ENCODE data around the gene HDAC9.
"Not testable (repeated sequence)": the region's sequence is repeated elsewhere in the genome, so short reads cannot be mapped to it uniquely, and the experiment has no call there.

HDAC9 gene

DNA sequence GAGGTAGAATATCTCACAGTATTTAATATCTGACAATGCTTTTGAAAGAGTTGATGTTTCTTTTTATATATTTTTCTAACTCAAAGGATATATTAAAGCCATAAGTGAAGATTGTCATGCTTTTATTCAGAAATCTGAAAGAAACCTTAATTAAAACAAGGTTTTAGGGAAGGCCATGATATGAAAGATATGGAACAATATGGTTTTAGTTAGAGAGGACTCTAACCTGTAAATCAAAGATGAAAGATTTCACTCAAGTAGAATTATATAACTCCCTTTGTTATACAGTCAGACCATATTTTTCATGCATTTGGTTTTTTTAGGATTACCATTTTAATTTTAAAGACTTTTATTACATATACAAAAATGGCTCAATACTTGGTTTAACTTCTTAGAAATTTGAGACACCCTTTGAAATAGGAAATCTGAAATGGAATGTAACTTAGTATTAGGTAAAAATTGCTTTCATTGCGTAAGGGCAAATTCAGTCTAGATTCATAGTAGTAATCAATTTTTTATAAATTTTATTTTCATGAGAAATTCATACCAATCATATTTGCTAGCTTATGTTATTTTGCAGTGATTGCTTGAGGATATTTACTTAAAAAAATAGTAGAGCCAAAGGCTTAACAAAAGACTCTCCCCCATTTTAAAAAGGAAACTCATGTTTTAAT, 502.1 kb downstream of the HDAC9 start:
- no peak for DNase-seq (ENCODE audit: low read depth in 1 of 2, low spot score in 1 of 2)

DNA sequence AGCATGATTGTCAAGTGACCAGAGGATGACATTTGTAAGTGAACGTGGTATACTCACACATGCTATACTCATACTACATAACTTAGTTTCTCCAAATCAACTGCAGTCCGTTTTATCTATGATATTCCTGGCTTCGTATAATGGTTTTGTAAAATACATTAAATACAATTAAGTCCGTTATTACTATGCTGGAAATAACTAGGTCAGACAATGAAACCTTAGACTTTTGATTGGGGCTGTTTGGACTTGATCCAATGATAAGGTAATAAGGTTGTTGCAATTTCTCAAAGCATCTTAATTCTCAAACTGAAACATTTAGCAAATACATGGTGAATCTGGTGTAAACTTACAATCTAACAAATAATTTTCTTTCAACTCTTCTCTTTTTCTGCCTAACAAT, 504.9 kb downstream of the HDAC9 start:
- DNase-seq (ENCODE audit: low read depth in 1 of 2, low spot score in 1 of 2), result no peak

DNA sequence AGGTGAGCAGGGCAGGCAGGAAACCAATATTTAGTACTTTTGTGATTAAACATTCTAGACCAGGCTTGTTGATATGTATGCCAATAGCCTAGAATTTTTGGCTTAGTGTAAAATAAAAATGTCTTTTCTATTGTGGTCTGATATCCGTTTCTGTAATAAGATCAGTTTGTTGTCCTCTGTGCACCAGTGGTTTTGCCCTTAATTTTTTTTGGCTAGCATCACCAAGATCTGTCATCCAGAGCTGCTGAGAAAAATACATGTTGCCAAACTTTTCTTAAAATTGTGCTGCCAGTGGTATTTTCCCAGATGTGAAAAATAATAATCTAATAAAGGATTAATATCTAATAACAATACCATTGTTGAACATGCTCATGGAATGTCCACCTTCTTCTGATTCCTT, 506.3 kb downstream of the HDAC9 start:
- no peak for DNase-seq (ENCODE audit: low read depth in 1 of 2, low spot score in 1 of 2)

DNA sequence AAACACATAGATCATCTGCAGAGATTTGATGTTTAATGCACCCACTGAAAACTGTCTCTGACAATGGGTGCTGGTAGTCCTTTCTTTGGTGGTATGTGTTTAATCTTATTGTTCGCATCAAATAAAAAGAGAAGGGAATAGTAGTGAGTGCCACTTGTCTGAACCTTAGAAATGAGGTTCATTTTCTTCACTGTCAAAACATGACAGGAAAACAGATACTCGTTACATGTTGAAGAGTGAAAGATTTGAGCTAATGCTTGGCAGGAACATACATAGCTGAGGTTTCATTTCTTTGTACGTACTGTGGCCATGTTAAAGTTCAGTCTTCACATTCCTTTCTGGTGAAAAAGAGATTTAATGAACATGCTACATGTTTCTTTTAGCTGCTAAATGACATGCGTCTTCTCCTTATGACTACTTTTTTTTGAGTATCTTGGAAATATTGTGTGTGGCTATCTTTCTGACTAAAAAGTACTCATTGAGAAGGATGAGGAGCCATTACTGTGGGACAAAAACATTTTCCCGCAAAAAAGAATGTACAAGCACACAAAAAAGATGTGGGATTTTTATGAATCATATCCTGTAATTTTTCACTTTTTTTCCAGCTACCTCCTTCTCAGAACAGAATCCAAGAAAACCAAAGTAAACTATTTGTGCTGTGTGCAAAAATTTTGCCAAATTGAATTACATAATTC, 513.8 kb downstream of the HDAC9 start:
- DNase-seq (ENCODE audit: low read depth in 1 of 2, low spot score in 1 of 2), result no peak

DNA sequence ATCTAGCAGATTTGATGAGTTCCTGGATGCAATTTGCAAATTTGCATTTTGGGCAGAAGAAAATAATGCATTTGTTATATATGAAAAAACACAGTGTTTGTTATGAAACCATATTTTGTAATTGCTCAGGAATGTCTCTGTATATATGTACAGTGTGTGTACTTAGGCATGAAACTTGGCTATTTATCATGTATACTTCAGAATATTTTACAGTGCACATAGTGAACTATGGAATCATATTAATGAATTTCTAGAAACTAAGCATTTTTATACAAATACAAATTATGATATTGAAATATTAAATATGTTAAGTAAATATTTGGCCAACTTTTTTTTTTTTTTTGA, 514.4 kb downstream of the HDAC9 start:
- DNase-seq (ENCODE audit: low read depth in 1 of 2, low spot score in 1 of 2), result no peak

DNA sequence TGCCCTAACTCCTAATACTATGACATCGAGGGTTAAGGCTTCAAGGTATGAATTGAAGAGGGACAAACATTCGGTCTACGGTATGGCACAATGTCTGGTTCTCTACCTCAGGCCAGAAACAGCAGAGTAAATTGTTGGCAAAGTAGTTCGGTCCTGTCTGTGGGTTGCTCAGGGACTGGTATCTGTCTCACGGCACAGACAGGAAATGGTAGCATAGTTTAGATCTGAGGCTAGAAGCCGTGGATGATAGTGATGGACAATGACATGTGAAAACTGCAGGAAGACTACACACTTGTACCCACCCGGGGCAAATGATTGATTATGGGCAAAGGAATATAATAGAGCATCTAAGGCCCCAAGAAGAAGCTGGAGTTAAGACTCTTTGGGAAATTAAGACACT, 515.7 kb downstream of the HDAC9 start:
- DNase-seq (ENCODE audit: low read depth in 1 of 2, low spot score in 1 of 2), result no peak

DNA sequence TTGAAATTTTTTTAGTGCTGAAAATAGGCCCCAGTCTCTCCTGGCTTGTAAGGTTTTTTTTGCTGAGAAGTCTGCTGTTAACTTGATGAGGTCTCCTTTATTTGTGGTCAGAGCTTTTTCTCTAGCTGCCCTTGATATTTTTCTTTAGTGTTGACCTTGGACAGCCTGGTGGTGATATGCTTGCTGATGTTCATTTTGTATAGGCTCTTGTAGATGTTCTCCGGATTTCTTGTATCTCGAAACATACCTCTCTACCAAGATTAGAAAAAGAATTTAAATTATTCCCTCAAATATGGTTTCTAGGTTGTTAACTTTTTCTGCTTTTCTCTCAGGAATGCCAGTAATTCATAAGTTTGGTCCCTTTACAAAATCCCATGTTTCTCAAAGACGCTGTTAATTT, 519.5 kb downstream of the HDAC9 start:
- DNase-seq (ENCODE audit: low read depth in 1 of 2, low spot score in 1 of 2), result no peak

DNA sequence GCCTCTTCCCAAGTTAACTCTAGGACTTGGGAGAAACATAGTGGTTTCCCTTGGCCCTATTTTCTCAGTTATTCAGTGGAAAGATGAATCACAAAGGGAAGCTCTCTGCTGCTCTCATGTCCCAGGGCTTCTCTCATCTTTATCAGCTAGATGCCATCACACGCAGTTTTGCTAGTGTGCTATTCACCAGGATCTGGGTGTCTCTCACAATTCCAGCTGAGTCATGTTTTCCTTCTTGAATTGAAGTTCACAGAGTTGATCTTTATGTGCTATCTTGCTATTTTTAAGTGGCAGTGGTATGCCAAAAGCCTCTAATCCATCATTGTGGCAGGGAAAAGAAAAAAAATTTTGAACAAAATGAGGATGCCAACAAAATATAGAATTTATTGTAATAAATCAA, 520.6 kb downstream of the HDAC9 start:
- DNase-seq (ENCODE audit: low read depth in 1 of 2, low spot score in 1 of 2), result no peak

DNA sequence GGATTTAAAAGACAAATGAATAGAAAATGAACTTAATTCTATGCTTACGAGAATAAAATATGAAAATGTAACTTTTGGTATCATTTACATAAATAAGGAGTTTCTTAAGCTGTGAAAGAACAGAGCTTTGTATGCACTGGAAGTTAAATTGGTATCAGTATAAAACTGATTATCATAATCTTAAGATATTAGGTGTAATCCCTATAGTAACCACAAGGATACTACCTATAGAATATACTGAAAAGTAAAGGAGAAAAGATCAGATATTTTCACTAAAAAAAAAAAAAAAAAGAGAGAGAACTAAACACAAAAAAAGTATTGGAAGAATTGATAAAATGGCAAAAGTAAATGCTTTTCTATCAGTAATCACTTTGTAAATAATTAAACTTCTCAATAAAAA, 521.8 kb downstream of the HDAC9 start:
- DNase-seq (ENCODE audit: low read depth in 1 of 2, low spot score in 1 of 2), result no peak

DNA sequence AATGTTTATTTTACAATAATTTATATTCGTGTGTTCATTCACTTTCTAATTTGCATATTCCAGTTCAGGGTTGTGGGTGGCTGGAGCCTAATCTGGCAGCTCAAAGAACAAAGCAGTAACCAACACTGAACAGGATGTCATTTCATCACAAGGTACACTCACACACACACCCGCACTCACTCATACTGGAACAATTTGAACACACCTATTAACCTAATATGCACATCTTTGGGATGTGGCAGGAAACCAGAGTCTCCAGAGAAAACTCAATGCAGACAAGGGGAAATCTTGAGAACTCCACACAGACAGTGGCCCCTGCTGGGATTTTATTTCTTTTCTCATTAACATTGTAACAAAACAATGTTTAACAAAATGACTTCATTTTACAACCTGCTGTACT, 524.5 kb downstream of the HDAC9 start:
- DNase-seq (ENCODE audit: low read depth in 1 of 2, low spot score in 1 of 2), result no peak

DNA sequence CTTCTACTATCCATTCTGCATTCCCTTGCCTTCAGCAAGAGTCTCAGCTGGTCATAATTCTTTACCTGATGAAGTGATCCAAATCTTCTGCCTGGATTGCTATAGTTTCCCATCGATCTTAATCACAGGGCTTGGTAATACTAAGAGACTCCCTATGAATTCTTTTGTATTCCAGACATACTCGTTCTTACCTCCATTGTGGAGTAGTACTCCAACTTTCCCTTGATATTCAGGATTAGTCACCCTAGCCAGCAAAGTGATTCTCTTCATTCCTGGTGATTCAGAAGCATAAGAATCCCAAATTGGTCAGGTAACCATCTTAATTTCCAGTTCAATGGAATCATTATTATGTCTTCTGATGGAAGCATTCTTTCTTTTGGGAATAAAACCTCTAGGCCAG, 525.2 kb downstream of the HDAC9 start:
- DNase-seq (ENCODE audit: low read depth in 1 of 2, low spot score in 1 of 2), result no peak

DNA sequence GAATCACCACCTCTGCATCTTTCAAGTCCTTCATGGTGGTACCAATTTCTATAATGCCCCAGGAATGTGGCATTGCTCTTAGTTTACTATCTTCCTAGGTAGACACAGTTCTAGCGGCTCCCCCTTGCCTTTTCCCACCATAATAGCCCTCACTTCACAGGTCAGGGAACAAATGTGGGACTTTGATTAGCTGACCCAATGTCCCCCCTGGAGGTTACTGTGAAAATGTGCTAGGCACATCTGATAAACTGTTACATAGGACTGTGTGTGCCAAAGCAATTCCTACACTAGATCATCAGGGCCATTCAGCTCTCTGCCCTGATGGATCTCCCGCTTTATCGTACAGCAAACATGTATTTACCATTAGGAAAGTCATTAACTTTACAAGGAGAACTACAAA, 527.9 kb downstream of the HDAC9 start:
- no peak for DNase-seq (ENCODE audit: low read depth in 1 of 2, low spot score in 1 of 2)

DNA sequence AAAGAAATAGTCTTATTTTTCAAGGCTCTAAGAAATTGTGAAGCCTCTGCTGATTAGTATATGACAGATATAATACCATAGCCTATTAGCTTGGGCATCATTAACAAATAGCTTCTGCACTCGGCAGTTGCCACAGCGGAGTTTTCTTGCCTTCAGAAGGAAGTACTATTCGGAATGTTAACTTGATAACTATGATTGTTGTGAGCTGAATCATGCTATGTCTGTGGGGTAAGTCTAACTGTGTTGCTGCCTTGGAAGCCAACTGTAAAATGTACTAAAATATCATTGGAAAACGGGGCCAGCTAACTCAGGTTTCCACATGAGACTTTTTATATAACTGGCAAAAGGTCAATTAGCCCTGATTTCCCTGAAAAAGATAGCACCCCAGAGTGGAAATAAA, 528.7 kb downstream of the HDAC9 start:
- DNase-seq (ENCODE audit: low read depth in 1 of 2, low spot score in 1 of 2), result no peak

DNA sequence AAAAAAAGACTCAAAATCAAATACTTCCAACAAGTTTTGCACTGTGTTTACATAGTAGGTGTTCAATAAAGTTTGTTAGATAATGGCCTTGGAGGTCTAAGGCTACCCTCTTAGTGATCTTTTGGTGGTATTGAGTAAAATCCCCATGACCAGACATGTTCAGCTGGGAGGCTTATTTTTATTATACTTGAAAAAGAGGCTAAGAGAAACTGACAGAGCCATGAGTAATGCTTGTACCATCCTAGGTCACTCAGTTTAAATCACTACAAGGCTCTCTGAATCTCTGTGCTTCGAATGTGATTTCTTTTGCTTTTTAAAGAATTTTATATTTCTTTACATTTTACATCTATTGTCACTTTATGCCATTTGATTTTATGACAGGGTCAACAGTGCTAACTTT, 531.3 kb downstream of the HDAC9 start:
- no peak for DNase-seq (ENCODE audit: low read depth in 1 of 2, low spot score in 1 of 2)

DNA sequence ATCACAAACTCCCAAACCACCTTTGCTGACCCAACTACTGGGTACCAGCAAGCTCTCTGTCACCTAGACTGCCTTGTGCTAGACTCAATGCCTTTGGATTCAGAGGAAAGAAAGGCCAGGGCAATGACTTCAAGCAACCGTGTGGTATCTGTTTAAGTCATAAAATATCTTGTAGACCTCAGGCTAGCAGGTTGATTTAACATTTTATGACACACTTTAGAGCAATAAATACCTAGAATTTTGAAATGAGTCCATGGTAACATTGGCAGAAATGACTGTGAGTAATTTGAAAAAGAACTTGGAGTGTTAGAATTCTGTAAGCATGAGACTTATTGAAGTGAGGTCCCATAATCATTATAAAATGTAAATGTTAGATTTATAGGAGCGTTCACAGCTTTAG, 534.7 kb downstream of the HDAC9 start:
- DNase-seq (ENCODE audit: low read depth in 1 of 2, low spot score in 1 of 2), result no peak

DNA sequence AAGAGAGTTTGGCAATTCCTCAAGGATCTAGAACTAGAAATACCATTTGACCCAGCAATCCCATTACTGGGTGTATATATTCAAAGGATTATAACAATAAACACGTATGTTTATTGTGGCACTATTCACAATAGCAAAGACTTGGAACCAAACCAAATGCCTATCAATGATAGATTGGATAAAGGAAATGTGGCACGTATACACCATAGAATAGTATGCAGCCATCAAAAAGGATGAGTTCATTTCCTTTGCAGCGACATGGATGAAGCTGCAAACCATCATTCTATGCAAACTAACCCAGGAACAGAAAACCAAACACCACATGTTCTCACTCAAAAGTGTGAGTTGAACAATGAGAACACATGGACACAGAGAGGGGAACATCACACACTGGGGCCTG, 537.4 kb downstream of the HDAC9 start:
- DNase-seq (ENCODE audit: low read depth in 1 of 2, low spot score in 1 of 2), result not testable (repeated sequence)

DNA sequence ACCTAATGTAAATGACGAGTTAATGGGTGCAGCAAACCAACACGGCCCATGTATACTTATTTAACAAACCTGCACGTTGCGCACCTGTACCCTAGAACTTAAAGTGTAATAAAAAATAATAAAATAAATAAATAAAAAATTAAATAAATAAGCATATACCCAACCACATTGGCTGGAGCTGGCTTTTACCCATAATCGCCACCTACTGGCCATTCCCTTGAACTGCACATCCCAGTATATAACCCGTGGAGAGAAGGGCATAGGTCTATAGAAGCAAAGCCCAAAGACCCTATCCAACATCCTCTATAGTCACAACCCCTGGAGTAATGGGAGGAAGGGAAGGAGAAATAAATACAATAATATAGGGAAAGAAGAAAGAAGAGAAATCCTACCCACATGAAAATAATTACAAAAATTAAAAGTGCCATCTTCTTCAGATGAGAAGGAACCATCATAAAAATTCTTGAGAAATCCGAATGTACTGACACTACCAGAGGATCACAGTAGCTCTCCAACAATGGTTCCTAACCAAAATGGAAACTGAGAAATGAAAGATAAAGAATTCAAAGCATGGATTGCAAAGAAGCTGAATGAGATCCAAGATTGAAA, 556.3 kb downstream of the HDAC9 start:
- DNase-seq (ENCODE audit: low read depth in 1 of 2, low spot score in 1 of 2), result no peak
